ENCODE results near the gene SHC4. TPM values are rescaled to one million over a fixed set of nuclear protein-coding genes. Genes with fewer than 3 reads are reported as not detected.

The SHC4 gene
- polyA plus RNA-seq, 3 donors = 0.09 TPM; not detected in 2

DNA sequence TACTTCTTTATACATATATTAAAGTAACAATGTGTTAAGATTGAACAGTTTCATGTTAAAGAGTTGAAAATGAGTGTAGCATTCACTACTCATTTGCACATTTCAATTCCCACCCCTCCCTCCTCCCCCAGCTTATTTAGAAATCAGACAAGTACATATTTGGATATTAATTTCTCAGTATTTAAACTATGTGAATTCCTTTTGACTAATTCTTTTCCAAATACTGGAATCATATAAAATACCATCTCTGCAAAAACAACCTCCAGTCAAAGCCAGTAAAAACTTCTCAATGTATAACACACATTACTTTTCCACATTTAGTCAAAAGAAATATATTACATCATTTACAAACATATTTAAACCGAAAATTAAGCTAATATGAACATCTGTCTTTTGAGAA, 25.5 kb upstream of the SHC4 start:
- Mint-ChIP-seq H3K27ac (no peak overlapping the region), H3K4me1 (peaks cover 2% of the 10 kb centered on the region), H3K27me3 (ENCODE audit: low read depth in 3 of 3) (no peaks in the 10 kb centered on the region), H3K9me3 (no peaks in the 10 kb centered on the region), H3K36me3 (peaks cover 41% of the 10 kb centered on the region in 2 donors), H3K4me3 (no peak overlapping the region)
- no peak for TF ChIP-seq CTCF (IDR thresholded peaks at IDR 0.05)
- Histone ChIP-seq H3K79me2 (ENCODE audit: insufficient read depth, low read length) (no peaks in the 10 kb centered on the region), H3K36me3 (replicated peaks in 1 of 2; ENCODE audit: control insufficient read depth in 1 of 2, insufficient read depth in 2 of 2, low read length in 2 of 2) (peaks cover 29 to 50% of the 10 kb centered on the region in 2 donors), H3K4me2 (replicated peaks; ENCODE audit: extremely low read depth, low read length, poor library complexity, severe bottlenecking) (no peak overlapping the region), H3K4me3 (replicated peaks in 1 of 3; ENCODE audit: low read depth in 2 of 3, low read length in 3 of 3) (no peak overlapping the region), H4K20me1 (ENCODE audit: insufficient read depth, low read length) (no peaks in the 10 kb centered on the region), H3K4me1 (ENCODE audit: control insufficient read depth in 1 of 2, insufficient read depth in 2 of 2, low read length in 2 of 2) (no peaks in the 10 kb centered on the region), H3K9ac (ENCODE audit: insufficient read depth, low read length, poor library complexity, severe bottlenecking) (no peak overlapping the region), H3K27ac (ENCODE audit: low read depth in 1 of 2, low read length in 2 of 2) (no peak overlapping the region), H3K27me3 (ENCODE audit: control insufficient read depth in 2 of 2, insufficient read depth in 2 of 2, low read length in 2 of 2) (no peaks in the 10 kb centered on the region), H3K9me3 (replicated peaks in 1 of 2; ENCODE audit: control insufficient read depth in 1 of 2, insufficient read depth in 1 of 2, low read length in 2 of 2) (no peaks in the 10 kb centered on the region), H2AFZ (ENCODE audit: insufficient read depth, low read depth, low read length, poor library complexity, severe bottlenecking) (no peak overlapping the region)
- intact Hi-C loops (cut with micrococcal nuclease) = no loop called here
- no peak for DNase-seq
- no CpG with 5 or more reads among the region's 1 CpG for WGBS (ENCODE audit: insufficient coverage)

DNA sequence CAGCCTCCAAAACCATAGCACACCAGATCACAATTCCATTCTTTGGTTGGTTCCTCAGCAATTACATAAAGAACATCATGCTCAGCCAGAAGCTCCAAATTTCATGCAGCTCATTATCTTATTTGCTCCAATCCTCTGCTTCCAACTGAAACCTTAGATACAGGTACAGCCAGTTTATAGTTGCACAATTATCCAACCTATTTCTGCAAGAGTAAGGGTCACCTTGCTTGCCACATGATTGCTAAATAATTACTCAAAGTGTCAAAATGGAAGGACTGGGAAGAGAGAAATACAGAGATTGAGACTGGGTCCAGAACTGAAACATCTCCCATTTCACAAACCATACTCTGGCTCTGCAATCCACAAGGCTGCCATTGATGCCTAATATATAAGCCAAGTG, 23.4 kb upstream of the SHC4 start:
- Histone ChIP-seq H3K27me3 (ENCODE audit: control insufficient read depth in 2 of 2, insufficient read depth in 2 of 2, low read length in 2 of 2) (no peaks in the 10 kb centered on the region), H3K9me3 (replicated peaks in 1 of 2; ENCODE audit: control insufficient read depth in 1 of 2, insufficient read depth in 1 of 2, low read length in 2 of 2) (no peaks in the 10 kb centered on the region), H3K4me3 (replicated peaks in 1 of 3; ENCODE audit: low read depth in 2 of 3, low read length in 3 of 3) (no peak overlapping the region), H2AFZ (ENCODE audit: insufficient read depth, low read depth, low read length, poor library complexity, severe bottlenecking) (no peak overlapping the region), H4K20me1 (ENCODE audit: insufficient read depth, low read length) (no peaks in the 10 kb centered on the region), H3K4me2 (replicated peaks; ENCODE audit: extremely low read depth, low read length, poor library complexity, severe bottlenecking) (no peak overlapping the region), H3K27ac (ENCODE audit: low read depth in 1 of 2, low read length in 2 of 2) (no peak overlapping the region), H3K36me3 (replicated peaks in 1 of 2; ENCODE audit: control insufficient read depth in 1 of 2, insufficient read depth in 2 of 2, low read length in 2 of 2) (peaks cover 23 to 36% of the 10 kb centered on the region in 2 donors), H3K4me1 (ENCODE audit: control insufficient read depth in 1 of 2, insufficient read depth in 2 of 2, low read length in 2 of 2) (no peaks in the 10 kb centered on the region), H3K9ac (ENCODE audit: insufficient read depth, low read length, poor library complexity, severe bottlenecking) (no peak overlapping the region), H3K79me2 (ENCODE audit: insufficient read depth, low read length) (no peaks in the 10 kb centered on the region)
- H3K27ac Mint-ChIP-seq = no peak overlapping the region
- no peak overlapping the region for H3K4me3 Mint-ChIP-seq
- peaks cover 0 to 8% (median 3%) of the 10 kb centered on the region in 3 donors for H3K27me3 Mint-ChIP-seq (ENCODE audit: low read depth in 3 of 3)
- DNase-seq = no peak
- H3K4me1 Mint-ChIP-seq = no peaks in the 10 kb centered on the region
- H3K36me3 Mint-ChIP-seq = peaks cover 26% of the 10 kb centered on the region in 2 donors
- H3K9me3 Mint-ChIP-seq = peaks cover 0 to 2% (median 0%) of the 10 kb centered on the region in 7 donors
- intact Hi-C loops (cut with micrococcal nuclease) = no loop called here
- TF ChIP-seq CTCF (IDR thresholded peaks at IDR 0.05) = no peak

Data from CD14-positive monocyte (primary cell).